HG03135 (cell line): ENCODE results near the gene TLX1.
A peak's percentile ranks its signal among the peaks of the same experiment; 100 is the strongest.

ENCODE experiments used
- ATAC-seq: cut with Tn5 transposase; IDR thresholded peaks from one replicate; pipeline ENCODE4 v1.9.1; 2021; ENCODE audit warnings: mild to moderate bottlenecking, moderate library complexity; ENCODE audit not compliant: unreplicated experiment

TLX1 gene

DNA sequence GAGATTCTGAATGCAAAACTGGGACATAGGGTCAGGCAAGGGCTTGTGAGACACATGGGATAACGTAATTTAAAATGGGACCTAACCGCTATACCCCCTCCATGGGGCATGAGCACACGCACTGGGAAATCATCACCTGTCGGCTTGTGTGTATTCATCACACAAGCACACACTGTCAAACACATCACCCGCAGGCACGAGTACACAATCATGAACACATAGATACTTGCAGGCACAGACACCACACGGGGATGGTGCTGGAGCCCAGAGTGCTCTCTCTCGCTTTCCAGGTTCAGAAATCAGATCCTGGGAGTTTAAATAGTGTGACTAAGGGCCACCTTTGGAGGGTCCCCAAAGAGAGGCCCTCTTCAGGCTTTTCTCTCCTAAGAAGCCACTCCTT lies 19.6 kb upstream of the TLX1 start:
- ATAC-seq: no peak

GRCh38 chr10:101112799-101113594 lies 18.1 kb upstream of the TLX1 start:
- no peak for ATAC-seq

DNA sequence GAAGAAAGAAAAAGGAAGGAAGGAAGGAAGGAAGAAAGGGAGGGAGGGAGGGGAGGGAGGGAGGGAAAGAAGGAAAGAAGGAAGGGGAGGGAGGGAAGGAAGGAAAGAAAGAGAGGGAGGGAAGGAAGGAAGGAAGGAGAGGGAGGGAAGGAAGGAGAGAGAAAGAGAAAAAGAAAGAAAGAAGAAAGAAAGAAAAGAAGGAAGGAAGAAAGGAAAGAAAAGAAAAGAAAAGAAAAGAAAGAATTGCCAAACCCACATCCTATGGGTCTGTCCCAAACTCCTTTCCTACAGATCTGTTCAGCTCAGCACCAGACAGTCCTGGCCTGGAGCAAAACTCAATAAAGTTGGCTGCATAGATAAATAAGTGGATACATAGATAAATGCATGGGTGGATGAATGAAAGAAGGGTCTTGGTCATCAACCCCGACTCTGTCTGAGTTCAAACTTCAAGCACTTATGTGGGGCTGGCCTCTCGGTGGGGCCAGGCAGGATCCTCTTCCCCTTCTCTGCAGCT lies 17.2 kb upstream of the TLX1 start:
- ATAC-seq: no peak

- no peak for ATAC-seq
These were observed 16.5 kb upstream of the TLX1 start for GRCh38 chr10:101114646-101115045.

DNA sequence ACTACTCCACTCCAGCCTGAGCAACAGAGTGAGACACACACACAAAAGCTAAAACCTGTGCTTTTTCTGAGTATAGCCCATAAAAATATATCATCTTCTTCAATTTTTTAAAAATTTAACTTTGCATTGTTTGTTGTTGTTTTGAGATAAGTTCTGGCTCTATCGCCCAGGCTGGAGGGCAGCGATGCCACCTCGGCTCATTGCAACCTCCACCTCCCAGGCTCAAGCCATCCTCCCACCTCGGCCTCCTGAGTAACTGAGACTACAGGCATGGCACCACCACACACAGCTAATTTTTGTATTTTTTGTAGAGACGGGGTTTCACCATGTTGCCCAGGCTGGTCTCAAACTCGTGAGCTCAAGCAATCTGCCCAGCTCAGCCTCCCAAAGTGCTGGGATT lies 14.3 kb upstream of the TLX1 start:
- no peak for ATAC-seq

DNA sequence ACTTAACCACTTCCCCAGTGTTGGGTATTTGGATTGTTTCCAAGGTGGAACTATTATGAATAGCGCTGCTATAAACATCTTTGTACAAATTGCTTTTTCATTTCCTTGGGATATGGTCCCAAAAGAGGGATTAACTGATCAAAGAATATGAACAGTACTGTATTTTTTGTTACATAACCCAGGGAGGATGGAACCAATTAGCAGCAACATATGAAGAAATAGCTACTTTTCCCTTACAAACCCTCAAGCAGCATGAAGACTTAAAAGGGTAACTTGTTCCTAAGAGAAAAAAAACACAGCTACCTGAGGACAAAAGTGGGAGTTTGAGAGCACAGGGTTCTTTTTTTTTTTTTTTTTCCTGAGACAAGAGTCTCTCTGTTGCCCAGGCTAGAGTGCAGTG lies 13.1 kb upstream of the TLX1 start:
- ATAC-seq: no peak

DNA sequence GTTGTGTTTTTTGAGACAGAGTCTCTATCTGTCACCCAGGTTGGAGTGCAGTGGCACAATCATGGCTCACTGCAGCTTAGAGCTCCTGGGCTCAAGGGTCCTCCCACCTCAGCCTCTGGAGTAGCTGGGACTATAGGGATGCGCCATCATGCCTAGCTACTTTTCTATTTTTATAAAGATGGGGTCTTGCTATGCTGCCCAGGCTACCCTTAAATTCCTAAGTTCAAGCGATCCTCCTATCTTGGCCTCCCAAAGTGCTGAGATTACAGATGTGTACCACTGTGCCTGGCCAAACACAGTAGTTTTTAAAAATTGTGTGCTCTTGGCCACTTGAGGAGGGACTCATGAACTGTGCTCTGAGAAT lies 10.6 kb upstream of the TLX1 start:
- no peak for ATAC-seq

GRCh38 chr10:101120884-101121653 lies 10.0 kb upstream of the TLX1 start:
- ATAC-seq: peak; percentile 60

DNA sequence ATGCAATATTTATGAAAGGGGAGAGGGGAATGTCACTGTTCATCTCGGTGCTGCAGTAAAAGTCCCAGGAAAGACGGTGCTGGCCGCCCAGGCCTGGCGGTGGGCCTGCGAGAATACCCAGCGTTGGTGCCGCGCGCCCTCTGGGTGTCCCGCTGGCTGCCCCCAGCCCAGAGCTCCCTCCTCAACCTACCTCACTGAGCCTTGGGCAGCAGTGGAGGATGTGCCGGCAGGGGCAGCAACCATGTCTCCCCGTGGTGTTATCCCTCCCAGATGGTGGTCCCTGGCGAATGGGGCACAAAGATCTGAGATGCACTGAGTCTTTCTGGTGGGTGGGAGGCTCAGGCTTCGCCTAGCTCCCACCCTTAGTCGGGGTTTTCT lies 9.5 kb upstream of the TLX1 start:
- ATAC-seq: no peak

GRCh38 chr10:101122270-101123084 lies 8.6 kb upstream of the TLX1 start:
- no peak for ATAC-seq

DNA sequence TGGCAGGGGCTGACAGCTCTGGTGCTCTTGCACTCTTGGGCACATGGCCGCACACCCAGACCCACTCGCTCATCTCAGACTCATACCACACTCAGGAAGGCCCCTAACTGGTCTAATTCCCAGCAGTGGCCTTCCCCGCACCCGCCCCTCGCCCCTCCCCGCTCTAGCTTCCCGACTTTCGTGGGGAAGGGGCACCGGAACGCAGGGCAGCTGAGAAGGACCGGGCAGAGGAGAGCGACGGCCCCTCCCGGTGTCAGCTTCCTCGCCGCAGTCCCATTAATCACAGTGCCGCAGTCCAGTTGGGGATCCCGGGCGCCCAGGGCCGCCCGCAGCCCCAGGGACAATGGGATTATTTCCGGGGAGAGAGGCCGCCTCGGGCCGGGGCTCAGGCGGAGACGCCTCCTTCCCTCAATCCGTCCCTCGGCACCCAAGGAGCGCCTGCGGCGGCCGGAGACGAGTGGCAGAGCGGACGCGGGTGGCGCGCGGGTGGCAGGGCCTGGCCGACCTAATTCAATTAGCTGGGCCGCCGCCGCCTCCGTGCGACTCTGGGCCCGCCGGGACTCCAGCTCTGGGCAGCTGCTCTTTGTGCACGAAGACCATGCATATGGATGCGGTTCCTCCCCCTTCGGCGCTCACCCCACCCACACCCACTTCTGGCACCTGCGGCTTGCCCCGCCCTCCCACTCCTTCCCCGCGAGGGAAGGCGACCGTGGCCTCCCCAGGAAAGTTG lies 7.8 kb upstream of the TLX1 start:
- no peak for ATAC-seq

- no peak for ATAC-seq
These were observed 7.1 kb upstream of the TLX1 start for GRCh38 chr10:101123815-101124617.

DNA sequence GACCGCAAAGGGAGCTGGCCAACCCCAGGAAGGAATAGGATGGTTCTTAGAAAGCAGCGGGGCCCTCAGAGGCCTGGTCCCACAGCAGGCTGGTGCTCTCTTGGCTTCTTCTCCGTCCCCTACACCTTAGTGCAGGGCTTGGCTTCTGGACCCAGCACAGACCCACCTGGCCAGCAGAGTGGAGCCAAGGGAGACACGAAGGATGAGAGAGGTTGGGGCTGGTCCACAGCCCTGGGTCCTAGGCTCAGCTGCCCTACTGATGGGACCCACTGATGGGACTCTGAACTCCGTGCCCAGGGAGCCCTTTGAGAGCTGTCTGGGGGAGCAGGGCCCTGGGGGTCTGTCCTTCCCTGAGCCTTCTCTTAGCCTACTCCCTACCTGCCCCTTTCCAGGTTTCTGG lies 6.2 kb upstream of the TLX1 start:
- ATAC-seq: no peak

GRCh38 chr10:101126684-101127628 lies 4.1 kb upstream of the TLX1 start:
- no peak for ATAC-seq

GRCh38 chr10:101130141-101130540 lies 959 bp upstream of the TLX1 start:
- no peak for ATAC-seq

- ATAC-seq: no peak
These were observed 999 bp downstream of the TLX1 start for GRCh38 chr10:101131962-101132635.

- ATAC-seq: no peak
These were observed 1.8 kb downstream of the TLX1 start for GRCh38 chr10:101132636-101133473.
